NCI-H82 treated with DMSO at 0.1 percent for 48 hours (cell line): ENCODE measurements around the gene G6PD.
A peak's percentile ranks its signal among the peaks of the same experiment; 100 is the strongest.

Source experiments
- DNase-seq: peaks from one replicate; lab custom pipeline; 2025; ENCODE audit not compliant: unreplicated experiment; lab: John Stamatoyannopoulos, UW

G6PD gene

DNA sequence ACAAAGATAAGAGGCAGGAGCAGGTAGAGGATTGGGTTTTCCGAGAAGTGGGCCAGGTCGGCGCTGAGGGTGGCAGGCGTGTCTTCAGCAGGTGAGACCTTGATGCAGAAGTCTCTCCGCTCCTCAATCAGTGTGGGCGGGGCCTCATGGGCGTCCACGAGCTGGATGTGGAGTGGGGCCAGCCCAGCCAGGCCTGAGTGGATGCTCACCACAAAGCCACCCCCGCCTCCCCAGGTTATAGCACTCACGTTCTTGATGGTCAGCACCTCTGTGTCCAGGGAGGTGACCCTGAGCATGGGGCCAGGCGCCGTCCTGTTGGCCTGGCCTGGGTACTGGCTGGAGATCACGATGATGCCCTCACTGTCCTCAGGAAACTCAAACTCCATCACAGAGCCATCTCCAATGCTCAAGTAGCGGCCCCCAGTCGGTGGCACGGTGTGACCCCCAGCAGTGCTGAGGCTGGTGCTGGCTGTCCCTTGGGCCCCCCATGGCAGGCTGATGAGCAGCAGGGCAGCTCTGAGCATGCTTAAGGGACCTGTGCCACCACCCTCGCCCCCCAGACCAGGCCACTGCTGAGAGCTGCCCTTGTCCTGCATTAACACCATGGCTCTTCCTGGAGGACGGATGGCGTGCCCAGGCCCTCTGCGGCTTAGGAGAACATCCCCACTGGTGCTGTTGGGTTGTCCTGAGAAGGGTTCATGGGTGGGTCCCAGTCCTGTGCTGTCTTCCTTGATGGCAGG, 58.1 kb downstream of the G6PD start:
- no peak for DNase-seq

DNA sequence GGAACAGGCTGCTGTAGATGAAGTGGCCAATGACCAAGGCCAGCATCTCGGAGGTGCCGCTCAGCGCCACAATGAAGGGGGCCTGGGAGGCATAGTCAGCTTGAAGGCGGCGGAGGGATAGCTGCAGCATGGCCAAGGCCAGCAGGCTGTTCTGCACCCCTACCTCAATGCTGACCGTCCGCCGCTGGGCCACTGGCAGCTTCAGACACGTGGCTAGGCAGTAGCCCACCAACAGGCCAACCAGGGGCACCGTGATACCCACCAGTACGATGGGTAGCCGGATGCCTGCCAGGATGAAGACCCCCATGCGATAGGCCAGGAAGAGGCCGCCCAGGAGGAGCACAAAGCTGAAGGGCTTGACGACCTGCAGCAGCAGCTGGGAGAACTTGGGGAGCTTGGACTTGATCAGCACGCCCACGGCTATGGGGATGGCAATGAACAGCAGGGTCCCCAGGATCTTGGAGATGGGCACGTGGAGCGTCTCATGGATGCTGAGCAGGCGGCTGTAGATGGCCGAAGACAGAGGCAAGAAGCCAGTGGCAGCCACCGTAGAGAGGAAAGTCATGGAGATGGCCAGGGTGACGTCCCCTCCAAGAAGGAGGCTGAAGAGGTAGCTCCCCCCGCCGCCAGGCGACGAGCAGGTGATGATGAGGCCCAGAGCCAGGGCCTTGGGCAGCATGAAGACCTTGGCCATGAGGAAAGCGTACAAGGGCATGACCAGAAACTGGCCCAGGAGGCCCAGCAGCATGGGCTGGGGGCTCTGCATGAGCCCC, 58.9 kb downstream of the G6PD start:
- no peak for DNase-seq

DNA sequence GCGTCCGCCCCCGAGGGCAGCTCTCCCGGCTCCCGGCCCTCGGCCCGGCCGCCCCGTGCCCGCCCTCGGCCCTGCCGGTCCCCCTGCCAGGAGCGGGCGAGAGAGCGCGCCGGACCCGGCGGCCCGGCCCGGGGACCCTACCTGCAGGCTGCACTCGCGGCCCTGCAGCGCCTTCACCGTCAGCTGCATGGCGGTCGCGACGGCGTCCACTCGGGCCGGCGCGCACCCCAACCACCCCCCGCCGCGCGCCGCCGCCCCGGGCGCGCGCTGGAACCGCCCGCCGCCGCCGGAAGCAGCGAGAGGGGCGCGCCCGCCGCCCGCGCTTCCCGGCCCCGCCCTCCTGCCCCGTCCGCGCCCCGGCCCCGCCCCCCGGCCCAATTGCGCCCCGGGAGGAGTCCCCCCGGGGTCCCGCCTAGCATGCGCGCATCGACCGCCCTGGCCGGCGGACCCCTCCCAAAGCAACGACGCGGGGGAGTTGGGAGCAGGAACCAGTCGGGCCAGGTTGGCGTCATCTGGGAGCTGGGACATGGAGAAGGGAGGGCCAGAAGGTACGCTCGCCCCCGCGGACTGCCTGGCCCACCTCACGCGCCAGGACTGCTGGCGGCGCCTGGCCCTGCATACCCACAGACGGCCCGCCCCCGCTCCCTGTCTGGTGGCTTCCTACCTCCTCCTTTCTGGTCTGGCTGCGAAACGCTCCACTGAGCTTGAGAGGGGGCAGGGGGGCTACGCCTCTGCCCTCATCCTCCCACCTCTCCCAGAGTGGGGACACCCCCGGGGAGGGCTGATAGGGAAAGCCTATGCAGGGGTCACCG, 60.0 kb downstream of the G6PD start, which contains the start of gene UBL4A:
TSS of gene UBL4A (minus strand) at position 220 of the 812 bp plus-strand sequence. CDS start at position 189, 31 bp downstream.
- DNase-seq: peak; percentile 33

DNA sequence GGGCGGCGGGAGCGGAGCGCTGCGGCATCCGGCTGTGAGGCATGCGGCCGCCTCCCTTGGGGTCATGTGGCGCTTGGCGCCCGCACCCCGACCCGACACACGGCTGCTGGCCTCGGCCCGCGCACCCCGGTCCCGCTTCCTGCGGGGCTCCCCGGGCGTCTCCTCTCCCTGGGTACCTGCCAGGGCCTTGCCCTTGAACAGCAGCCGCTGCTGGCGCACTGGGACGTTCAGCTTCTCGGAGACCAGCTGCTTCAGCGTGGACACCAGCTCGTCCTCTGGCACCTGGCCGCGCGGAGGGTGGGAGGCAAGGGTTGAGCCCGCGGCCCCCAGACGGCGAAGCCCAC, 60.6 kb downstream of the G6PD start:
- DNase-seq: no peak

DNA sequence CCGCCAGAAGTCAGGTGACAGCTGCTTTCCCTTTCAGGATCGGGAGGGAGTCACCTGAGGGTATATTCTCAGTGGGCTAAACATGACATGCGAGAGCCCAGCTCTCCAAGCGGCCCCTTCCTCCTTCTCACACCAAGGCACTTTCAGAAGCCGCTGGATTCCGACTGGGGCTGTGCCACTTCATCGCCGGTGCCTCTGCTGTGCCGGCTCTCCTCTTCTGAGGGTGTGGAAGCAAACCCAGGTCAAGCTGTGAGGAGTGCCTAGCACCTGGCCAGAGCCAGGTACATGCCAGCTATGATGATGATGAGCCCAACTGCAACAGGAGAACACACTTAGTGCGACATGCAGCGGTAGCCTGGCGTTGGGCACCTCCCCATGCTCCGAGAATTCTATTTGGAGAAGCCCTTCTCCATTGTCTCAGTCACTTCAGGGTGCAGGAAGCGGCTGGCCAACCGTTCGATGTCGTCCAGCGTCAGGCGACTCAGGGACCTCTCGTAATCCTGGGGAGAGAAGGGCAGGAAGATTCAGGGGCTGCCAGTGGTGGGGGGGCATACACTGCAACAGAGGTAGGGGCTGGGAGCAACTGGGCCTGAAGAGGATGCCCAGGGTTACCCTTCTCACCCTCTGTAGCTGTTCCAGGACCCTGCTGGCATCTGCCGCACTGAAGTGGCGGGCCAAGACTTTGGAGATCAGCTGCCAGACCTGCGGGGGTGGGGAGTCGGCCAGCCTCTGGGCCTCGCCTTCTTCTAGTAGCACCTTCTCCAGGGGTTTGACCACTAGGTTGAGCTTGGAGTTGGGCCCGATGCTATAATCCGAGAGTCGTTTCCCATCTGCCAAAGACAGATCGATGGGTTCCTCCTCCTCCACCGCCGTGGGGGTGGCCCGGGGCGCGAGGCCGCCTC, 61.2 kb downstream of the G6PD start:
- no peak for DNase-seq

- no peak for DNase-seq
Measured at GRCh38 chrX:154484255-154485149, 62.1 kb downstream of the G6PD start.

DNA sequence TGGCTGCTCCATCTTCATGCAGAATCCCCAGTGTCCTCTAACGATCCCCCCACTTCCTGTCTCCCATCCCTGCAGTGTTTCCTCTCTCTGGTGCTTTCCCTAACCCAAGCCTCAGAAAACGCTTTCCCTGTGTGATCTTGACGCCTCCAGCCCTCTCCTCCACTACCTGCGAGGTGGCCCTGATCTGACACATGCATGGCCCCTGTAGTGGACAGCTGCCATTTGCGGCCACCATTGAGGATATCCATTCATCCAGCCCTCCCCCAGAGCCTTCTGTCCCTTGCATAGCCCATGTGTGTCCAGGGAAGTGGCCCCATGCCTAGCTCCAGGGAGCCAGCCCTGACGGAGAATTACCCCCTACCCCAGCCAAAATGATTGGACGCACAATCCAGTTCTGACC, 63.3 kb downstream of the G6PD start:
- no peak for DNase-seq

- DNase-seq: no peak
Measured at GRCh38 chrX:154482786-154483185, 63.9 kb downstream of the G6PD start.

DNA sequence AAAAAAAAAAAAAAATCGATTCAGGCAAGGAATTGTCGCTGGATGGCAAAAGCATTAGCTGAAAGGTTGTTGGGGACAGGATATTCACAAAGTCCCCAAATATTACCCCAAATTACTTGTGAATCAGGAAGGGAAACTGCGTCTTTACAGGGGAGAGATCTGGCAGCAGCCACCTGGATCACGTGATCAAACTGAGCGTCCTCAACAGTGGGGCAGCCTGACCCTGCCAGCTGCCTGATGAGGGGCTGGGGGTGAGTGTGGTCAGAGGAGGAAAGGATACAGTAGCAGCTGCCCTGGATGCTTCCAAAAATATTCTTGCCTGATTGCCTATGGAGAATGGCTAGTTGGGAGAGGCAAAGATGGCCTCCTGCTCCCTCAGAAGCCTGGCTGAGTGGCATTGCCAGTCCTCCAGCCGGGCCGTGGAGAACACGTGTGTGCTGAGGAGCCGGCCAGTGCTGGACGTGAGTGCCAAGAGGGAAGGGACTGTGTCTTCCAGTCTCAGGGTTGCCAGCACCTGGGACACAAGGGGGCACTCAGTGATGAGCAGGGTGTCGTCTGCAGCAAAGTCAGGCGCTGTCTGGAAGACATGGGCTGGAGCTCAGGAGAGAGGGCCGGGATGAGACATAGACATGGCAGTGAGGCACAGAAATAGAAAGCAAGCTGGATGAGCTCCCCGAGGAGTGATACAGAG, 64.6 kb downstream of the G6PD start:
- no peak for DNase-seq
